IMR-90 (cell line): Measurements from ENCODE around the gene SGMS1. TPM values are rescaled to one million over a fixed set of nuclear protein-coding genes. Genes with fewer than 3 reads are reported as not detected.

ENCODE experiments used
- ATAC-seq: fragments of 200-7000 bp; cut with Tn5 transposase; 2 replicates; pipeline ENCODE4 v1.9.1; 2020; ENCODE audit warnings: low read depth, mild to moderate bottlenecking, moderate library complexity
- BruUV-seq: library from RNA; stranded (reverse); fragments of 400-500 nt; replicated peaks from 2 replicates; lab custom pipeline; 2021; lab: Mats Ljungman, UMichigan
- CTCF ChIA-PET: fragments of 300-600 bp; formaldehyde crosslinking; extraction: SDS; loops from one replicate; lab custom pipeline; 2021; ENCODE audit warnings: antibody characterized with exemption; lab: Yijun Ruan, JAX
- POLR2A ChIA-PET: fragments of 300-600 bp; sonication (Branson Sonifier 250); formaldehyde crosslinking; loops from one replicate; lab custom pipeline; 2022; ENCODE audit warnings: antibody characterized with exemption; ENCODE audit not compliant: unreplicated experiment; lab: Charles Lee
- DNase-seq: peaks from one replicate; pipeline ENCODE4 v3.0.0; 2013
- H2AFZ ChIP-seq: replicated peaks from 2 replicates; pipeline ENCODE3; 2013; ENCODE audit warnings: low read length, mild to moderate bottlenecking; ENCODE audit not compliant: poor library complexity
- H2AK5ac ChIP-seq: 2 replicates; pipeline ENCODE4 v1.6.1; 2013; ENCODE audit warnings: low read depth, low read length, inconsistent platforms
- H2AK9ac ChIP-seq: replicated peaks from 2 replicates; pipeline ENCODE3; 2013; ENCODE audit warnings: mild to moderate bottlenecking, low read depth, low read length, moderate library complexity; ENCODE audit not compliant: poor library complexity
- H2BK120ac ChIP-seq: 2 replicates; pipeline ENCODE4 v1.6.1; 2013; ENCODE audit warnings: low read depth, low read length, inconsistent platforms
- H2BK15ac ChIP-seq: 3 replicates; pipeline ENCODE4 v1.6.1; 2013; ENCODE audit warnings: low read depth, low read length, inconsistent platforms
- H2BK20ac ChIP-seq: 2 replicates; pipeline ENCODE4 v1.6.1; 2013; ENCODE audit warnings: low read depth, mild to moderate bottlenecking, inconsistent platforms, low read length, moderate library complexity
- H2BK5ac ChIP-seq: 2 replicates; pipeline ENCODE4 v1.6.1; 2013; ENCODE audit warnings: mild to moderate bottlenecking, low read depth, low read length, inconsistent platforms; ENCODE audit not compliant: poor library complexity, severe bottlenecking
- H3K14ac ChIP-seq: replicated peaks from 2 replicates; pipeline ENCODE4 v1.6.1; 2013; ENCODE audit warnings: low read depth, low read length, inconsistent platforms
- H3K18ac ChIP-seq: 2 replicates; pipeline ENCODE4 v1.6.1; 2013; ENCODE audit warnings: low read depth, low read length, control low read depth
- H3K23ac ChIP-seq: 2 replicates; pipeline ENCODE4 v1.6.1; 2013; ENCODE audit warnings: low read depth, low read length, inconsistent platforms
- H3K27ac ChIP-seq: 2 replicates; pipeline ENCODE4 v1.5.1; 2013; ENCODE audit warnings: mild to moderate bottlenecking, control low read depth, low read length; ENCODE audit not compliant: insufficient read depth
- H3K27me3 ChIP-seq: 2 replicates; pipeline ENCODE4 v1.6.1; 2013; ENCODE audit warnings: low read length; ENCODE audit not compliant: control insufficient read depth, insufficient read depth
- H3K36me3 ChIP-seq: 2 replicates; pipeline ENCODE4 v1.6.1; 2013; ENCODE audit warnings: low read length, mixed read lengths; ENCODE audit not compliant: control insufficient read depth, insufficient read depth
- H3K4ac ChIP-seq: 2 replicates; pipeline ENCODE4 v1.6.1; 2013; ENCODE audit warnings: low read depth, low read length, inconsistent platforms
- H3K4me1 ChIP-seq: 2 replicates; pipeline ENCODE4 v1.6.1; 2013; ENCODE audit warnings: low read length, mixed read lengths; ENCODE audit not compliant: control insufficient read depth, insufficient read depth
- H3K4me2 ChIP-seq: 2 replicates; pipeline ENCODE4 v1.6.1; 2013; ENCODE audit warnings: low read depth, mild to moderate bottlenecking, control low read depth, low read length, moderate library complexity
- H3K4me3 ChIP-seq: 2 replicates; pipeline ENCODE4 v1.5.1; 2013; ENCODE audit warnings: low read depth, mild to moderate bottlenecking, control low read depth, low read length, moderate library complexity; ENCODE audit not compliant: insufficient read depth
- H3K56ac ChIP-seq: 2 replicates; pipeline ENCODE4 v1.6.1; 2013; ENCODE audit warnings: low read length, inconsistent platforms; ENCODE audit not compliant: insufficient read depth; ENCODE audit errors: extremely low read depth
- H3K79me1 ChIP-seq, 2 experiments: 2 replicates each; pipeline ENCODE4 v1.6.1; 2013; ENCODE audit warnings: low read length in 2 of 2, inconsistent platforms in 1 of 2, low read depth in 1 of 2
- H3K9ac ChIP-seq: 2 replicates; pipeline ENCODE4 v1.6.1; 2013; ENCODE audit warnings: low read depth, low read length, control low read depth
- H3K9me1 ChIP-seq: 2 replicates; pipeline ENCODE4 v1.6.1; 2013; ENCODE audit warnings: low read length, inconsistent platforms; ENCODE audit not compliant: insufficient read depth
- H3K9me3 ChIP-seq: 2 replicates; pipeline ENCODE4 v1.6.1; 2013; ENCODE audit warnings: low read length; ENCODE audit not compliant: control insufficient read depth, insufficient read depth
- H4K20me1 ChIP-seq: 2 replicates; pipeline ENCODE4 v1.6.1; 2013; ENCODE audit warnings: low read length, inconsistent platforms; ENCODE audit not compliant: insufficient read depth
- H4K5ac ChIP-seq: 2 replicates; pipeline ENCODE4 v1.6.1; 2013; ENCODE audit warnings: mild to moderate bottlenecking, low read depth, low read length, control low read depth
- H4K8ac ChIP-seq, 2 experiments: 2 replicates each; pipeline ENCODE4 v1.6.1; 2013; ENCODE audit warnings: low read depth in 2 of 2, low read length in 2 of 2, control low read depth in 1 of 2, inconsistent platforms in 1 of 2
- H4K91ac ChIP-seq: 2 replicates; pipeline ENCODE4 v1.6.1; 2013; ENCODE audit warnings: low read depth, low read length, inconsistent platforms; ENCODE audit not compliant: insufficient read depth
- CEBPB ChIP-seq: IDR thresholded peaks from 2 replicates; pipeline ENCODE4 v1.6.1; 2012; ENCODE audit warnings: low read depth, low read length, improper control_type of control experiment
- CHD1 ChIP-seq: IDR thresholded peaks from 2 replicates; pipeline ENCODE4 v1.6.1; 2012; ENCODE audit warnings: low read depth, low read length, improper control_type of control experiment
- CTCF ChIP-seq: conservative IDR thresholded peaks from 2 replicates; pipeline ENCODE4 v1.5.1; 2012; ENCODE audit warnings: mild to moderate bottlenecking, low read depth, low read length, improper control_type of control experiment
- ELK1 ChIP-seq: fragments of 150-350 bp; IDR thresholded peaks from 2 replicates; pipeline ENCODE4 v1.6.1; 2016; ENCODE audit warnings: low read depth, mild to moderate bottlenecking, low read length, moderate library complexity, borderline replicate concordance
- FOS ChIP-seq: fragments of 150-350 bp; IDR thresholded peaks from 2 replicates; pipeline ENCODE4 v1.6.1; 2016; ENCODE audit warnings: low read depth, low read length
- MAFK ChIP-seq: IDR thresholded peaks from 2 replicates; pipeline ENCODE4 v1.6.1; 2012; ENCODE audit warnings: low read depth, low read length, improper control_type of control experiment
- MXI1 ChIP-seq: IDR thresholded peaks from 2 replicates; pipeline ENCODE4 v1.6.1; 2012; ENCODE audit warnings: low read depth, mild to moderate bottlenecking, low read length, moderate library complexity, borderline replicate concordance
- NFE2L2 ChIP-seq: fragments of 150-350 bp; IDR thresholded peaks from 2 replicates; pipeline ENCODE4 v1.6.1; 2016; ENCODE audit warnings: low read depth, mild to moderate bottlenecking, low read length
- POLR2A ChIP-seq: IDR thresholded peaks from 2 replicates; pipeline ENCODE4 v1.6.1; 2012; ENCODE audit warnings: mild to moderate bottlenecking, low read depth, low read length
- RAD21 ChIP-seq: IDR thresholded peaks from 2 replicates; pipeline ENCODE4 v1.6.1; 2012; ENCODE audit warnings: low read length, improper control_type of control experiment
- RCOR1 ChIP-seq: IDR thresholded peaks from 2 replicates; pipeline ENCODE4 v1.6.1; 2012; ENCODE audit warnings: mild to moderate bottlenecking, low read length, improper control_type of control experiment; ENCODE audit not compliant: insufficient replicate concordance
- RFX5 ChIP-seq: IDR thresholded peaks from 2 replicates; pipeline ENCODE4 v1.8.0; 2012; ENCODE audit warnings: low read depth, mild to moderate bottlenecking, low read length, moderate library complexity
- USF2 ChIP-seq: fragments of 150-350 bp; IDR thresholded peaks from 2 replicates; pipeline ENCODE4 v1.6.1; 2017; ENCODE audit warnings: mild to moderate bottlenecking, antibody characterized with exemption, low read length, low read depth
- WGBS, 2 experiments: methylation state at CpG; one replicate each; pipeline versions ENCODE4 v1.1.5 to v1.1.7; 2013; ENCODE audit warnings: missing lambda C conversion rate in 2 of 2; ENCODE audit not compliant: insufficient read length in 1 of 2; ENCODE audit errors: extremely low coverage in 2 of 2; 5-methylcytosine and 5-hydroxymethylcytosine counted together
- dilution Hi-C: fragments of 300-500 bp; cut with HindIII; formaldehyde crosslinking; loops from one replicate; pipeline ENCODE4 v1.14.3; 2018; ENCODE audit warnings: low sequenced_read_pairs; ENCODE audit not compliant: unreplicated experiment
- in situ Hi-C: fragments of 300-500 bp; cut with MboI; formaldehyde crosslinking; loops from 3 replicates; pipeline ENCODE4 v1.14.3; 2019; ENCODE audit warnings: low sequenced_read_pairs, inconsistent platforms, mixed read lengths
- intact Hi-C: fragments of 100-400 bp; cut with micrococcal nuclease; formaldehyde crosslinking; loops from 2 replicates; pipeline ENCODE4 v1.10.0; 2022
- polyA plus RNA-seq, 3 experiments: library from polyadenylated mRNA; depleted of rRNA; stranded (reverse); fragments of >200 nt; gene quantifications; 2 replicates each; pipeline ENCODE4 v1.2.3, GENCODE V29; 2012; ENCODE audit warnings: low replicate concordance in 1 of 3
- total RNA-seq: library from RNA; depleted of rRNA; stranded (reverse); fragments of >200 nt; gene quantifications from 2 replicates; pipeline ENCODE4 v1.2.3, GENCODE V29; 2012

The SGMS1 gene
- total and polyA plus RNA-seq, 2 of the 4 experiments (the other 2 are of a cell fraction), result 9.8 to 30.8 TPM

GRCh38 chr10:50326757-50327701 lies 296.7 kb downstream of the SGMS1 start:
- H3K9me3 ChIP-seq, result no peaks in the 10 kb centered on the region
- no peak overlapping the region for H2AFZ ChIP-seq
- WGBS, 2 experiments, result 100% methylated on average over 1 of the region's 13 CpGs; no CpG with 5 or more reads in 1 of the 2 experiments
- DNase-seq (peak; percentile 72), ATAC-seq (peak; percentile 36)
- no peaks in the 10 kb centered on the region for H3K27me3 ChIP-seq
- no peak overlapping the region; the same call in 1 of the 2 replicates for H3K14ac ChIP-seq
- no peak overlapping the region for H4K91ac ChIP-seq
- peak overlapping the region; percentile 62; the same call in 1 of the 3 replicates for H2BK15ac ChIP-seq
- H3K4me3 ChIP-seq, result no peak overlapping the region
- dilution Hi-C loops, result no loop called here
- intact Hi-C loops, result loop anchor here (5.0 kb wide), 2 partner anchors 90 to 295 kb away; partner anchors contain the start of gene SGMS1
- peaks cover 7 to 11% of the 10 kb centered on the region in 2 experiments for H3K79me1 ChIP-seq
- H3K18ac ChIP-seq, result peak overlapping the region; percentile 38; the same call in 1 of the 2 replicates
- peak overlapping the region; percentile 48 for H2BK120ac ChIP-seq
- H2BK5ac ChIP-seq, result peak overlapping the region; percentile 84
- H3K4me1 ChIP-seq, result peaks cover 5% of the 10 kb centered on the region; the same call in 1 of the 2 replicates
- peaks cover 2% of the 10 kb centered on the region; the same call in 1 of the 2 replicates for H3K9me1 ChIP-seq
- H3K9ac ChIP-seq, result peak overlapping the region; percentile 53; the same call in 1 of the 2 replicates
- in situ Hi-C loops, result no loop called here
- H2AK9ac ChIP-seq, result no peak overlapping the region
- POLR2A ChIA-PET, result no interaction called here
- BruUV-seq, result no TSS peak
- peak overlapping the region; percentile 67 for H4K5ac ChIP-seq
- no peak overlapping the region for H3K56ac ChIP-seq
- H4K8ac ChIP-seq, result peak overlapping the region in 1 of 2 experiments; percentile 7; a peak in 1 of 4 replicates
- H2AK5ac ChIP-seq, result 0 out of 2 replicates have a peak overlapping the region, but pooled peaks have one; percentile 29
- H3K23ac ChIP-seq, result peak overlapping the region; percentile 11; the same call in 1 of the 2 replicates
- no peaks in the 10 kb centered on the region for H4K20me1 ChIP-seq
- H3K36me3 ChIP-seq, result no peaks in the 10 kb centered on the region; the same call in 1 of the 2 replicates
- no peak overlapping the region for H3K27ac ChIP-seq
- peak overlapping the region; percentile 22; the same call in 1 of the 2 replicates for H2BK20ac ChIP-seq
- peak overlapping the region; percentile 46; the same call in 1 of the 2 replicates for H3K4ac ChIP-seq
- peak overlapping the region; percentile 75 for H3K4me2 ChIP-seq
- CTCF ChIA-PET, result no interaction called here
- TF ChIP-seq RCOR1 (no peak), CEBPB (no peak), NFE2L2 (no peak), CTCF (no peak), USF2 (no peak), MAFK (no peak), MXI1 (no peak), POLR2A (no peak), ELK1 (no peak), FOS (no peak), RAD21 (no peak), CHD1 (no peak), RFX5 (no peak)
